ENCODE results near the gene KRT9. TPM values are rescaled to one million over a fixed set of nuclear protein-coding genes. Genes with fewer than 3 reads are reported as not detected.
"Not testable (repeated sequence)": the region's sequence is repeated elsewhere in the genome, so short reads cannot be mapped to it uniquely, and the experiment has no call there.

The KRT9 gene
- not detected for polyA plus RNA-seq (ENCODE audit: low read depth in 6 of 6)

DNA sequence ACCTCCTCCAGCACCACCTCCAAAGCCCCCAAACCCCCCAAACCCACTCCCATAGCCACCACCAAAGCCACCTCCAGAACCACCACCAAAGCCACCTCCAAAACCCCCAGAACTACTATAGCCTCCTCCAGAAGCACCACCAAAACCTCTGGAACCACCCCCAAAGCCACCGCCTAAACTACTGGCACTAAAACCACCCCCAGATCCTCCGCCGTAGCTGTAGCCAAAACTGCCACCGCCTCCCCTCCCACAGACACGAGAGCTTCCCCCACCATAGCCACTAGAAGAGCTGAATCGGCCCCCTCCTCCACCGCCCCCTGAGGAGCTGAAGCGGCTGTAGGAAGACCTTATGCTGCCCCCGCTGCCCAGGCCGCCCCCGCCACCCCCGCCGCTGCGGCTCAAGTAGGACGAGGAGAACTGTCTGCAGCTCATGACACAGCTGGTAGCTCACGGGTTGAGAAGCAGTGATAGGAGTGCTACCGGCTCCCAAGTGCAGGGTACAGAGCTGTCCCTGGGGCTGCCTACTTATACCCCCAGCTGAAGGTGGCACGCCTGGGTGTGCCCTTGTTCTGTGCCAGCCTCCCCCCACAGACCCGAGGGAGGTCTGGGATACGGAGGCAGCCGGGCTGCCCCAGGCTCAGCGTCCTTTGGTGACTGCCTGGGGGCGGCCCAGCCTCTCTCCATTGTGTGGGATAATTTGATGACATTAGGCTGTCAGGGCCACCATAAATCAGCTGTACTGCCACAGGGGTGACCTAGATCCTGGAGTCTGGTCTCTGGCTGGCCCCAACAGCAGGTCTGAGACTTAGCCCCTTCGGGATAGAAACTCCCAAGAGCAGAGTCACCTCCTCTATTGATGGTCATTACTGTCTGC, at the start of gene KRT9:
Gene KRT9, minus strand, starts transcription at position 499 of the 874 bp plus-strand sequence. Its CDS starts 67 bp downstream, at position 432.
- H3K36me3 Mint-ChIP-seq: peaks cover 0 to 9% of the 10 kb centered on the region in 2 donors
- H3K4me3 Mint-ChIP-seq: peak within 1 kb of the TSS in 1 of 8 donors; percentile 25
- ATAC-seq (ENCODE audit: low read depth in 2 of 2) (no peak), DNase-seq (no peak)
- peaks cover 8 to 21% (median 13%) of the 10 kb centered on the region in 7 donors for H3K9me3 Mint-ChIP-seq
- peaks cover 7 to 10% (median 9%) of the 10 kb centered on the region in 3 donors for H3K4me1 Mint-ChIP-seq
- no peak within 1 kb of the TSS for H3K27ac Mint-ChIP-seq
- H3K27me3 Mint-ChIP-seq: peaks cover 24 to 60% (median 48%) of the 10 kb centered on the region in 3 donors

DNA sequence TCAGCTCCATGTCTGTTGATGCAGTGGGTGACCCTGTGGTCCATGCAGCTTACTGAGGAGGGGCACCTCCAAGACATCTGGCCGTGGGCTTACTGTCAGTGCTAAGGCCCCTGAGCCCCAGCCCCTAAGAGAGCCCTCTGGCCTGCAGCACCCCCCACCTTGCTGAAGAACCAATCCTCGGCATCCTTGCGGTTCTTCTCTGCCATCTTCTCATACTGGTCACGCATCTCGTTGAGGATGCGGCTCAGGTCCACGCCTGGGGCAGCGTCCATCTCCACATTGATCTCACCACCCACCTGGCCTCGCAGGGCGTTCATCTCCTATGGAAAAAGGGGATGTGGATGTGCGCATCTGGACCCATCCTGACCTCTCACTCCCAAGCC, 49.6 kb upstream of the KRT9 start:
- H3K9me3 Mint-ChIP-seq; H3K4me1 Mint-ChIP-seq; H3K36me3 Mint-ChIP-seq; H3K4me3 Mint-ChIP-seq; DNase-seq; ATAC-seq (ENCODE audit: low read depth in 2 of 2); H3K27ac Mint-ChIP-seq: not testable (repeated sequence)
- peaks cover 0 to 46% (median 45%) of the 10 kb centered on the region in 3 donors for H3K27me3 Mint-ChIP-seq

DNA sequence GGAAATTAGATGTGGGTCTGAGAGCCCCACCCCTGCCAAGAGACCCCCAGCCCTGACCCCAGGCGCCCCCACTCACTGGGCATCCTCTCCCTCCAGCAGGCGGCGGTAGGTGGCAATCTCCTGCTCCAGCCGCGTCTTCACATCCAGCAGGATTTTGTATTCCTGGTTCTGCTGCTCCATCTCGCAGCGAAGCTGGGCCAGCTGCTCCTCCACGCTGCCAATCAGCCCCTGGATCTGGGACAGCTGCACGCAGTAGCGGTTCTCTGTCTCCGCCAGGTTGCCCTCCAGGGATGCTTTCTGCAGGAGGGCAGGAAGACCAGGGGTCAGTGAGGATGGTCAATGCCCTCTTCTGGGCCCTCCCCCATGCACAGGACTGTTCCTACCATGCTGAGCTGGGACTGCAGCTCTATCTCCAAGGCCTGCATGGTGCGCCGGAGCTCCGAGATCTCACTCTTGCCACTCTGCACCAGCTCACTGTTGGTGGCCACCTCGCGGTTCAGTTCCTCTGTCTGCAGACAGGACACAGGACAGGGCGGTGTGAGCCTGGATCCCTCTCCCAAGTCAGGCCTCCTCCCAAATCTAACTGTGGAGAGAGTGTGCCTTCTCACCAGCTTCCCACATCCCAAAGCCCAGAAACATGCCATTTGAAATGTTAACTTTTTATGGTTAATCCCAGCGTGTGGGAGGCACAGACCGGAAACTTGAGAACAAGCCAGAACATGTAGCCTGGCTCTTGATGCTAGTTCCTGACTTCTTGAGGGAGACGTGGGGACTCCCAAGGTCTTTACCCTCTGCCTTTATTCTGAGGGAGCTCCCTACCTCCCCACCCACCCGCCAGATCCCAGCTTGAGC, 49.0 kb upstream of the KRT9 start:
- Mint-ChIP-seq H3K27me3 (peaks cover 0 to 42% (median 42%) of the 10 kb centered on the region in 3 donors), H3K4me1 (peaks cover 0 to 6% (median 0%) of the 10 kb centered on the region in 3 donors), H3K27ac (no peak overlapping the region), H3K4me3 (no peak overlapping the region), H3K9me3 (no peaks in the 10 kb centered on the region), H3K36me3 (no peaks in the 10 kb centered on the region)
- no peak for DNase-seq
- ATAC-seq (ENCODE audit: low read depth in 2 of 2): no peak

GRCh38 chr17:41619927-41620582, 48.2 kb upstream of the KRT9 start:
- not testable (repeated sequence) for H3K4me1 Mint-ChIP-seq; DNase-seq; H3K27ac Mint-ChIP-seq; H3K4me3 Mint-ChIP-seq; ATAC-seq (ENCODE audit: low read depth in 2 of 2); H3K36me3 Mint-ChIP-seq; H3K9me3 Mint-ChIP-seq
- peaks cover 0 to 46% (median 45%) of the 10 kb centered on the region in 3 donors for H3K27me3 Mint-ChIP-seq

GRCh38 chr17:41619036-41619926, 47.4 kb upstream of the KRT9 start:
- ATAC-seq (ENCODE audit: low read depth in 2 of 2) (no peak), DNase-seq (no peak)
- no peaks in the 10 kb centered on the region for H3K9me3 Mint-ChIP-seq
- peaks cover 0 to 47% (median 46%) of the 10 kb centered on the region in 3 donors for H3K27me3 Mint-ChIP-seq
- H3K27ac Mint-ChIP-seq: no peak overlapping the region
- peaks cover 0 to 4% (median 0%) of the 10 kb centered on the region in 3 donors for H3K4me1 Mint-ChIP-seq
- peak overlapping the region in 1 of 8 donors; percentile 12 for H3K4me3 Mint-ChIP-seq
- H3K36me3 Mint-ChIP-seq: no peaks in the 10 kb centered on the region

DNA sequence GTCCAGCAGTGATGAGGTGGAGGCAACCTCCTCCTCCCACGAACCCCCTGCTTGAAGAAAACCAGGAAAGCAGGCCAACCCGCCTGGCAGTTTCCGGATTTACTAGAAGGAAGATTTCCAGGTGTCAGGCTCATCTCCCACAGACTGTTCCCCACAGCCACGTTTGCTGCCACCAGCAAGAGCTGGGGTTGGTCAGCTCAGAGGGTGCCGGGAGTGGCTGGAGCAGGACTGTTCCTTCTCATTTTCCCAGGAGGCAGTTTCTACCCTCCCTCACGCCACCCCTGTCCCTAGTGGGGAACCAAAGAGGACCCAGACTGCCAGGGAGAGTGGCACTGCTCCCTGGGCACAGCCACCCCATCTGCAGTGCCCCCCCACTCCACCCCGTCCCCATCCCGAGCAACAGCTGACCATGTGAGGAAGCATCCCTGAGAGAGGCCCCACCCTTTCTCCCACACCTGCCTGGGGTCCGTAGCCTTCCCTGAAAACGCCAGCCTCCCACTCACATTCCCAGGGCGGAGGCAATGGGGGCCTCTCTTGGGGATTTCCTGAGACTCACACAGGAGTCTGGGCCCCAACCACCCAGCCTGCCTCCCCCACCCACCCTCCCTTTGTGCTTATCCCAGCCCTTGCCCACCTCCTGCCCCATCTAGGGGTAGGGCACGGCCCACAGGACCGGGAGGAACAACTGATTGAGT, 46.6 kb upstream of the KRT9 start:
- H3K27me3 Mint-ChIP-seq: peaks cover 0 to 52% (median 52%) of the 10 kb centered on the region in 3 donors
- no peaks in the 10 kb centered on the region for H3K9me3 Mint-ChIP-seq
- H3K36me3 Mint-ChIP-seq: no peaks in the 10 kb centered on the region
- peaks cover 0 to 4% (median 0%) of the 10 kb centered on the region in 3 donors for H3K4me1 Mint-ChIP-seq
- no peak overlapping the region for H3K4me3 Mint-ChIP-seq
- no peak overlapping the region for H3K27ac Mint-ChIP-seq
- ATAC-seq (ENCODE audit: low read depth in 2 of 2) (no peak), DNase-seq (no peak)

GRCh38 chr17:41617698-41618097, 45.8 kb upstream of the KRT9 start:
- H3K27ac Mint-ChIP-seq: no peak overlapping the region
- H3K4me3 Mint-ChIP-seq: no peak overlapping the region
- no peak for DNase-seq
- peaks cover 0 to 4% (median 0%) of the 10 kb centered on the region in 3 donors for H3K4me1 Mint-ChIP-seq
- H3K36me3 Mint-ChIP-seq: no peaks in the 10 kb centered on the region
- no peak for ATAC-seq (ENCODE audit: low read depth in 2 of 2)
- no peaks in the 10 kb centered on the region for H3K9me3 Mint-ChIP-seq
- H3K27me3 Mint-ChIP-seq: peaks cover 0 to 55% (median 55%) of the 10 kb centered on the region in 3 donors

- H3K27me3 Mint-ChIP-seq: peaks cover 0 to 59% (median 51%) of the 10 kb centered on the region in 3 donors
- DNase-seq (no peak), ATAC-seq (ENCODE audit: low read depth in 2 of 2) (no peak)
- H3K36me3 Mint-ChIP-seq: no peaks in the 10 kb centered on the region
- peaks cover 0 to 4% (median 0%) of the 10 kb centered on the region in 3 donors for H3K4me1 Mint-ChIP-seq
- no peak overlapping the region for H3K4me3 Mint-ChIP-seq
- H3K9me3 Mint-ChIP-seq: no peaks in the 10 kb centered on the region
- H3K27ac Mint-ChIP-seq: no peak overlapping the region
Observed at GRCh38 chr17:41617136-41617535, 45.3 kb upstream of the KRT9 start.

DNA sequence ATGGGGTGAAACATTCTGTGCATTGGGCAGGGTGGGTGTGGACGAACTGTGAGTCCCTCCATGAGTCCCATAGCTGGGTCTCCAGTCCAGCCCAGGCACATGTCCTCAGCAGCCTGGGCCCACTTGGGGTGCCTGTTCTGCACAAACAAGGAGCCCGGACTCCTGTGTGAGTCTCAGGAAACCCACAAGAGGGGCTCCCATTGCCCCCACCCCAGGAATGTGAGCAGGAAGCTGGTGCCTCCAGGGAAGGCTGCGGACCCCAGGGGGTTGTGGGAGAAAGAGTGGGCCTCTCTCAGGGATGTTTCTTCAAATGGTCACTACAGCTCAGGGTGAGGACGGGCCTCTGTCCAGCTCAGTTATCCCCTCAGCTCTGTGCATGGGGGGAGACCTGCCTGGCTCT, 44.6 kb upstream of the KRT9 start:
- not testable (repeated sequence) for H3K4me1 Mint-ChIP-seq; ATAC-seq (ENCODE audit: low read depth in 2 of 2); H3K9me3 Mint-ChIP-seq; H3K36me3 Mint-ChIP-seq; H3K27ac Mint-ChIP-seq; DNase-seq; H3K4me3 Mint-ChIP-seq
- peaks cover 0 to 61% (median 46%) of the 10 kb centered on the region in 3 donors for H3K27me3 Mint-ChIP-seq

DNA sequence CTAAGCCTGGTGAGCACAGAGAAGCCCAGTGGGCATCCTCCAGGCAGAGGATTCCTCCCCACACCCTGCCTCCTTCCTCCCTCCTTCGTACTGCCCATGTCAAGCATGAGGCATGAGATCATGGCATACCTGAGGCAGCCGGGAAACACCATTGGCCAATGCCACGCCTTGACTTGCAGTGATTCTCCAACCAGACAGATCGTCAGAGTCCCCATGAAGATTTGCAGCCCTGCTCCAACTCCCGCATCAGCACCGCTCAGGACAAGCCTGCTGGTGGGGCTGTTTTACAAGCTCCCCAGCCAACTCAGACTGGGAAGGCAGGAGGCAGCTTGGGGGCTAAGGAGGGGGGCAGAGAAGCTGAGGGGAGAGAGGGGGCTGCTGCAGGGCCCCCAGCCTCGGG, 43.6 kb upstream of the KRT9 start:
- Mint-ChIP-seq H3K36me3 (no peaks in the 10 kb centered on the region), H3K27me3 (peaks cover 0 to 63% (median 44%) of the 10 kb centered on the region in 3 donors), H3K27ac (no peak overlapping the region), H3K4me1 (peaks cover 0 to 4% (median 0%) of the 10 kb centered on the region in 3 donors), H3K4me3 (no peak overlapping the region), H3K9me3 (no peaks in the 10 kb centered on the region)
- DNase-seq (no peak), ATAC-seq (ENCODE audit: low read depth in 2 of 2) (no peak)

- H3K4me1 Mint-ChIP-seq; H3K36me3 Mint-ChIP-seq; DNase-seq; H3K4me3 Mint-ChIP-seq; H3K27ac Mint-ChIP-seq; ATAC-seq (ENCODE audit: low read depth in 2 of 2); H3K9me3 Mint-ChIP-seq: not testable (repeated sequence)
- H3K27me3 Mint-ChIP-seq: peaks cover 3 to 70% (median 43%) of the 10 kb centered on the region in 3 donors
Observed at GRCh38 chr17:41614767-41615166, 42.9 kb upstream of the KRT9 start.

DNA sequence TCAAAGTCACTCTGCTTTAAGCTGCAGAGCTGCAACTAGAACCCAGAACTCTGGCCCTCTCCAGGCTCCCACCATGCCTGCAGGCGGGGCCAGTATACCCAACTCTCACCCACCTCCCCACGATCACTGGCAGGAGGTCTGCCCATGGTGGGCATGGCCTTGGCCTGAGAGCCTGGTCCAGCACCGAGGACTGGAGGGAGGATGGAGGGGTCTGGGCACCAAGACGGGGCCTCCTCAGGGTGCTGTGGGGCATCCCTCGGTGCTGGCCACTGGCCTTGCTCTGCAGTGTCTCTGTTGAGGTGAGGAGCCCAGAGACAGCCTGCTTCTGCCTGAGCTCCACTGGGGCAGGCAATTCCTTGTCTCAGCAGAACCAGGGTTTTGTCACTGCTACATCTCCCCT, 42.2 kb upstream of the KRT9 start:
- no peak overlapping the region for H3K4me3 Mint-ChIP-seq
- no peaks in the 10 kb centered on the region for H3K9me3 Mint-ChIP-seq
- ATAC-seq (ENCODE audit: low read depth in 2 of 2) (no peak), DNase-seq (no peak)
- H3K36me3 Mint-ChIP-seq: no peaks in the 10 kb centered on the region
- peaks cover 0 to 2% (median 0%) of the 10 kb centered on the region in 3 donors for H3K4me1 Mint-ChIP-seq
- peaks cover 6 to 70% (median 40%) of the 10 kb centered on the region in 3 donors for H3K27me3 Mint-ChIP-seq
- H3K27ac Mint-ChIP-seq: no peak overlapping the region
